Inflammatory macrophage treated with lipopolysaccharide for 1 hour (primary cell): ENCODE results near the gene BAZ2A.
"Not testable (repeated sequence)": the region's sequence is repeated elsewhere in the genome, so short reads cannot be mapped to it uniquely, and the experiment has no call there.

Source experiments
- DNase-seq, 2 donors: peaks; one replicate each; pipeline ENCODE4 v3.0.0-alpha.2; 2020 to 2022

Gene BAZ2A

GRCh38 chr12:56630180-56630632 lies at the start of gene BAZ2A:
TSS of gene BAZ2A (minus strand) at chr12:56630326. CDS start at chr12:56617530, 12,796 bp downstream.
- DNase-seq, result peak; percentile 73 to 83

GRCh38 chr12:56678852-56679251 lies 48.7 kb upstream of the BAZ2A start:
- no peak for DNase-seq

GRCh38 chr12:56677680-56678079 lies 47.6 kb upstream of the BAZ2A start:
- DNase-seq, result no peak

- DNase-seq, result no peak
Observed at GRCh38 chr12:56676851-56677580, 46.9 kb upstream of the BAZ2A start.

GRCh38 chr12:56671608-56672007 lies 41.5 kb upstream of the BAZ2A start:
- DNase-seq, result no peak

- no peak for DNase-seq
Observed at GRCh38 chr12:56670836-56671235, 40.7 kb upstream of the BAZ2A start.

GRCh38 chr12:56668197-56668457 lies 38.0 kb upstream of the BAZ2A start:
- DNase-seq, result no peak

GRCh38 chr12:56661979-56662638 lies 32.0 kb upstream of the BAZ2A start:
- DNase-seq, result no peak

GRCh38 chr12:56661560-56661959 lies 31.4 kb upstream of the BAZ2A start:
- DNase-seq, result no peak

- DNase-seq, result no peak
Observed at GRCh38 chr12:56658921-56659320, 28.8 kb upstream of the BAZ2A start.

GRCh38 chr12:56657416-56658379 lies 27.6 kb upstream of the BAZ2A start:
- no peak for DNase-seq

GRCh38 chr12:56653781-56654180 lies 23.7 kb upstream of the BAZ2A start:
- DNase-seq, result not testable (repeated sequence)

- not testable (repeated sequence) for DNase-seq
Observed at GRCh38 chr12:56648023-56648422, 17.9 kb upstream of the BAZ2A start.

- peak; percentile 99 to 100 for DNase-seq
Observed at GRCh38 chr12:56645717-56646446, 15.8 kb upstream of the BAZ2A start, which contains the start of gene ATP5F1B. TSS of gene ATP5F1B (minus strand) at chr12:56645984. CDS start at chr12:56645963, 21 bp downstream.

GRCh38 chr12:56645201-56645716 lies 15.1 kb upstream of the BAZ2A start:
- DNase-seq, result no peak

- DNase-seq, result no peak
Observed at GRCh38 chr12:56644654-56645053, 14.5 kb upstream of the BAZ2A start.

GRCh38 chr12:56641219-56641618 lies 11.1 kb upstream of the BAZ2A start:
- DNase-seq, result no peak

GRCh38 chr12:56637621-56638020 lies 7.5 kb upstream of the BAZ2A start:
- DNase-seq, result no peak

- peak; percentile 85 to 90 for DNase-seq
Observed at GRCh38 chr12:56636675-56637540, 6.8 kb upstream of the BAZ2A start.

GRCh38 chr12:56635806-56636674 lies 5.9 kb upstream of the BAZ2A start:
- peak; percentile 81 to 87 for DNase-seq
